IMR-90 (cell line): ENCODE results near the gene MRPS18A. TPM values are rescaled to one million over a fixed set of nuclear protein-coding genes. Genes with fewer than 3 reads are reported as not detected.

ENCODE experiments used
- ATAC-seq: fragments of 200-7000 bp; cut with Tn5 transposase; 2 replicates; pipeline ENCODE4 v1.9.1; 2020; ENCODE audit warnings: low read depth, mild to moderate bottlenecking, moderate library complexity
- BruUV-seq: library from RNA; stranded (reverse); fragments of 400-500 nt; replicated peaks from 2 replicates; lab custom pipeline; 2021; lab: Mats Ljungman, UMichigan
- CTCF ChIA-PET: fragments of 300-600 bp; formaldehyde crosslinking; extraction: SDS; loops from one replicate; lab custom pipeline; 2021; ENCODE audit warnings: antibody characterized with exemption; lab: Yijun Ruan, JAX
- POLR2A ChIA-PET: fragments of 300-600 bp; sonication (Branson Sonifier 250); formaldehyde crosslinking; loops from one replicate; lab custom pipeline; 2022; ENCODE audit warnings: antibody characterized with exemption; ENCODE audit not compliant: unreplicated experiment; lab: Charles Lee
- DNase-seq: peaks from one replicate; pipeline ENCODE4 v3.0.0; 2013
- H2AFZ ChIP-seq: replicated peaks from 2 replicates; pipeline ENCODE3; 2013; ENCODE audit warnings: low read length, mild to moderate bottlenecking; ENCODE audit not compliant: poor library complexity
- H2AK5ac ChIP-seq: 2 replicates; pipeline ENCODE4 v1.6.1; 2013; ENCODE audit warnings: low read depth, low read length, inconsistent platforms
- H2AK9ac ChIP-seq: replicated peaks from 2 replicates; pipeline ENCODE3; 2013; ENCODE audit warnings: mild to moderate bottlenecking, low read depth, low read length, moderate library complexity; ENCODE audit not compliant: poor library complexity
- H2BK120ac ChIP-seq: 2 replicates; pipeline ENCODE4 v1.6.1; 2013; ENCODE audit warnings: low read depth, low read length, inconsistent platforms
- H2BK15ac ChIP-seq: 3 replicates; pipeline ENCODE4 v1.6.1; 2013; ENCODE audit warnings: low read depth, low read length, inconsistent platforms
- H2BK20ac ChIP-seq: 2 replicates; pipeline ENCODE4 v1.6.1; 2013; ENCODE audit warnings: low read depth, mild to moderate bottlenecking, inconsistent platforms, low read length, moderate library complexity
- H2BK5ac ChIP-seq: 2 replicates; pipeline ENCODE4 v1.6.1; 2013; ENCODE audit warnings: mild to moderate bottlenecking, low read depth, low read length, inconsistent platforms; ENCODE audit not compliant: poor library complexity, severe bottlenecking
- H3K14ac ChIP-seq: replicated peaks from 2 replicates; pipeline ENCODE4 v1.6.1; 2013; ENCODE audit warnings: low read depth, low read length, inconsistent platforms
- H3K18ac ChIP-seq: 2 replicates; pipeline ENCODE4 v1.6.1; 2013; ENCODE audit warnings: low read depth, low read length, control low read depth
- H3K23ac ChIP-seq: 2 replicates; pipeline ENCODE4 v1.6.1; 2013; ENCODE audit warnings: low read depth, low read length, inconsistent platforms
- H3K27ac ChIP-seq: 2 replicates; pipeline ENCODE4 v1.5.1; 2013; ENCODE audit warnings: mild to moderate bottlenecking, control low read depth, low read length; ENCODE audit not compliant: insufficient read depth
- H3K27me3 ChIP-seq: 2 replicates; pipeline ENCODE4 v1.6.1; 2013; ENCODE audit warnings: low read length; ENCODE audit not compliant: control insufficient read depth, insufficient read depth
- H3K36me3 ChIP-seq: 2 replicates; pipeline ENCODE4 v1.6.1; 2013; ENCODE audit warnings: low read length, mixed read lengths; ENCODE audit not compliant: control insufficient read depth, insufficient read depth
- H3K4ac ChIP-seq: 2 replicates; pipeline ENCODE4 v1.6.1; 2013; ENCODE audit warnings: low read depth, low read length, inconsistent platforms
- H3K4me1 ChIP-seq: 2 replicates; pipeline ENCODE4 v1.6.1; 2013; ENCODE audit warnings: low read length, mixed read lengths; ENCODE audit not compliant: control insufficient read depth, insufficient read depth
- H3K4me2 ChIP-seq: 2 replicates; pipeline ENCODE4 v1.6.1; 2013; ENCODE audit warnings: low read depth, mild to moderate bottlenecking, control low read depth, low read length, moderate library complexity
- H3K4me3 ChIP-seq: 2 replicates; pipeline ENCODE4 v1.5.1; 2013; ENCODE audit warnings: low read depth, mild to moderate bottlenecking, control low read depth, low read length, moderate library complexity; ENCODE audit not compliant: insufficient read depth
- H3K56ac ChIP-seq: 2 replicates; pipeline ENCODE4 v1.6.1; 2013; ENCODE audit warnings: low read length, inconsistent platforms; ENCODE audit not compliant: insufficient read depth; ENCODE audit errors: extremely low read depth
- H3K79me1 ChIP-seq, 2 experiments: 2 replicates each; pipeline ENCODE4 v1.6.1; 2013; ENCODE audit warnings: low read length in 2 of 2, inconsistent platforms in 1 of 2, low read depth in 1 of 2
- H3K9ac ChIP-seq: 2 replicates; pipeline ENCODE4 v1.6.1; 2013; ENCODE audit warnings: low read depth, low read length, control low read depth
- H3K9me1 ChIP-seq: 2 replicates; pipeline ENCODE4 v1.6.1; 2013; ENCODE audit warnings: low read length, inconsistent platforms; ENCODE audit not compliant: insufficient read depth
- H3K9me3 ChIP-seq: 2 replicates; pipeline ENCODE4 v1.6.1; 2013; ENCODE audit warnings: low read length; ENCODE audit not compliant: control insufficient read depth, insufficient read depth
- H4K20me1 ChIP-seq: 2 replicates; pipeline ENCODE4 v1.6.1; 2013; ENCODE audit warnings: low read length, inconsistent platforms; ENCODE audit not compliant: insufficient read depth
- H4K5ac ChIP-seq: 2 replicates; pipeline ENCODE4 v1.6.1; 2013; ENCODE audit warnings: mild to moderate bottlenecking, low read depth, low read length, control low read depth
- H4K8ac ChIP-seq, 2 experiments: 2 replicates each; pipeline ENCODE4 v1.6.1; 2013; ENCODE audit warnings: low read depth in 2 of 2, low read length in 2 of 2, control low read depth in 1 of 2, inconsistent platforms in 1 of 2
- H4K91ac ChIP-seq: 2 replicates; pipeline ENCODE4 v1.6.1; 2013; ENCODE audit warnings: low read depth, low read length, inconsistent platforms; ENCODE audit not compliant: insufficient read depth
- BHLHE40 ChIP-seq: fragments of 150-350 bp; IDR thresholded peaks from 2 replicates; pipeline ENCODE4 v1.6.1; 2016; ENCODE audit warnings: mild to moderate bottlenecking, low read depth, low read length
- CEBPB ChIP-seq: IDR thresholded peaks from 2 replicates; pipeline ENCODE4 v1.6.1; 2012; ENCODE audit warnings: low read depth, low read length, improper control_type of control experiment
- CHD1 ChIP-seq: IDR thresholded peaks from 2 replicates; pipeline ENCODE4 v1.6.1; 2012; ENCODE audit warnings: low read depth, low read length, improper control_type of control experiment
- MAZ ChIP-seq: IDR thresholded peaks from 2 replicates; pipeline ENCODE4 v1.6.1; 2012; ENCODE audit warnings: low read depth, mild to moderate bottlenecking, low read length, improper control_type of control experiment, moderate library complexity, borderline replicate concordance
- MXI1 ChIP-seq: IDR thresholded peaks from 2 replicates; pipeline ENCODE4 v1.6.1; 2012; ENCODE audit warnings: low read depth, mild to moderate bottlenecking, low read length, moderate library complexity, borderline replicate concordance
- NFE2L2 ChIP-seq: fragments of 150-350 bp; IDR thresholded peaks from 2 replicates; pipeline ENCODE4 v1.6.1; 2016; ENCODE audit warnings: low read depth, mild to moderate bottlenecking, low read length
- POLR2A ChIP-seq: IDR thresholded peaks from 2 replicates; pipeline ENCODE4 v1.6.1; 2012; ENCODE audit warnings: mild to moderate bottlenecking, low read depth, low read length
- RCOR1 ChIP-seq: IDR thresholded peaks from 2 replicates; pipeline ENCODE4 v1.6.1; 2012; ENCODE audit warnings: mild to moderate bottlenecking, low read length, improper control_type of control experiment; ENCODE audit not compliant: insufficient replicate concordance
- RFX5 ChIP-seq: IDR thresholded peaks from 2 replicates; pipeline ENCODE4 v1.8.0; 2012; ENCODE audit warnings: low read depth, mild to moderate bottlenecking, low read length, moderate library complexity
- SMC3 ChIP-seq: fragments of 150-350 bp; IDR thresholded peaks from 2 replicates; pipeline ENCODE4 v1.6.1; 2016; ENCODE audit warnings: low read depth, mild to moderate bottlenecking, antibody characterized with exemption, low read length, moderate library complexity
- WGBS, 2 experiments: methylation state at CpG; one replicate each; pipeline versions ENCODE4 v1.1.5 to v1.1.7; 2013; ENCODE audit warnings: missing lambda C conversion rate in 2 of 2; ENCODE audit not compliant: insufficient read length in 1 of 2; ENCODE audit errors: extremely low coverage in 2 of 2; 5-methylcytosine and 5-hydroxymethylcytosine counted together
- dilution Hi-C: fragments of 300-500 bp; cut with HindIII; formaldehyde crosslinking; loops from one replicate; pipeline ENCODE4 v1.14.3; 2018; ENCODE audit warnings: low sequenced_read_pairs; ENCODE audit not compliant: unreplicated experiment
- in situ Hi-C: fragments of 300-500 bp; cut with MboI; formaldehyde crosslinking; loops from 3 replicates; pipeline ENCODE4 v1.14.3; 2019; ENCODE audit warnings: low sequenced_read_pairs, inconsistent platforms, mixed read lengths
- intact Hi-C: fragments of 100-400 bp; cut with micrococcal nuclease; formaldehyde crosslinking; loops from 2 replicates; pipeline ENCODE4 v1.10.0; 2022
- polyA plus RNA-seq, 3 experiments: library from polyadenylated mRNA; depleted of rRNA; stranded (reverse); fragments of >200 nt; gene quantifications; 2 replicates each; pipeline ENCODE4 v1.2.3, GENCODE V29; 2012; ENCODE audit warnings: low replicate concordance in 1 of 3
- total RNA-seq: library from RNA; depleted of rRNA; stranded (reverse); fragments of >200 nt; gene quantifications from 2 replicates; pipeline ENCODE4 v1.2.3, GENCODE V29; 2012
- TF ChIP-seq, protein P1 (sequence below): conservative IDR thresholded peaks from 2 replicates; pipeline ENCODE4 v1.5.1; 2012; ENCODE audit warnings: mild to moderate bottlenecking, low read depth, low read length, improper control_type of control experiment

Gene MRPS18A
- total and polyA plus RNA-seq, 2 of the 4 experiments (the other 2 are of a cell fraction), result 47.0 to 56.6 TPM

DNA sequence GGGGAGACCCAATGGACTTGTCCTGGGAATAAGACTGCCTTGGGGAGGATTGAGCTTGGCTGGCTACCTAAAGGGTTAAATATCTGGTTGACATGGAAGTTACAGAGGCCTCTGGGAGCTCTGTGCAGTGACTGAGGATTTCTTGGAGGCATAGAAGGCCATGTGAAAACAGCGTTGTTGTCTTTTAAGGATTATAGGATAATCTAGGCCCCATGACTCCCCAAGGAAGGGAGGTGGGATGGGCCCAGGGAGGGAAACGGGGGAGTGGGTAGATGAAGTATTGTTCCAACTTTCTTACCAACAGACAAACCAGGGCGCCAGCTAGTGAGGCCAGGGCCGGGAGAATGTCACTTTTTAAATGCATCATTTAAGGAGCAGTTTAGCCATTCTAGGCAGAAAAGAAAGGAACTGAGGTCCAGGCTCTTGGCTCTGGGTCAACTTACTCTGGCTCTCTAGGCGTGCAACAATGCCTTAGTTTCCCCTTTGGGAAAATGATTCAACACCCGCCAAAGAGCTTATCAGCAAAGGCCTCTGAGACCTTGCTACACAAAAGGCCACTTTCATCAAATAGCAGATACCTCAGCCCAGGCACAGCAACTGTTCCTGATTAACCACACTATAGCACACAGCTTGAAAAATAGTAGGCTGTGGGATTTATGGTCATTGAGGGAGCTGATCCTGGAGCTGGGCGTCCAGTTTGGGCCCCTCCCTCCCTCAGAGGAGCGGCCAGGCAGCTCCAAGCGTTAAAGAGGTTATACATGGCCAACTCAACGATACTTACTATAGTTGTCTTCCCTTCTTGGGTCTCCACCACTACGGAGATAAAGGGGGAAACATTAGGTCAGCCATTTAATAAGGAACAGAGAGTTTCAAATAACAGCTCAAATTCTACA is 7.0 kb downstream of the MRPS18A start (continued):
- TF ChIP-seq SMC3, result no peak

DNA sequence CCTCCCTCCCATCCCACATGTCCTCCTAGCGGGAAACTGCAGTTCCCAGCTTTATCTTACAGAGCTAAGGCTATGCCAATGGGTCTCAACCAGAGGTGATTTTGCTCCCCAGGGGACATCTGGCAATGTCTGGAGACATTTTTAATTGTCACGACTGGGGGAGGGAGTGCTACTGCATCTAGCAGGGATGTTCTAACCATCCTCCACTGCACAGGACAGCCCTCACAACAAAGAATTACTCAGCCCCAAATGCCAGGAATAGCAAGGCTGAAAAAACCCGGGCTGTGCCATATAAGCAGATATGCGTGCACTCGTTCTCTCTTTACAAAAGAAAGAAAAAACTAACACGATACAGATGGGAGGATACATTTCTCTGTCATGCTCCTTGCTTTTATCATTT is 8.5 kb downstream of the MRPS18A start:
- DNase-seq (no peak), ATAC-seq (no peak)
- no peak overlapping the region for H2AK5ac ChIP-seq
- no peak overlapping the region for H2BK120ac ChIP-seq
- no peak overlapping the region for H2BK15ac ChIP-seq
- no peak overlapping the region for H3K9ac ChIP-seq
- POLR2A ChIA-PET, result no interaction called here
- no peak overlapping the region for H3K27ac ChIP-seq
- no peak overlapping the region for H3K4ac ChIP-seq
- no peak overlapping the region for H4K91ac ChIP-seq
- CTCF ChIA-PET, result no interaction called here
- H3K23ac ChIP-seq, result no peak overlapping the region
- no peak overlapping the region for H4K5ac ChIP-seq
- no peak overlapping the region for H3K14ac ChIP-seq
- H3K9me1 ChIP-seq, result peaks cover 7% of the 10 kb centered on the region; the same call in 1 of the 2 replicates
- no peak overlapping the region for H3K18ac ChIP-seq
- intact Hi-C loops, result no loop called here
- H4K20me1 ChIP-seq, result peaks cover 21% of the 10 kb centered on the region
- H3K79me1 ChIP-seq, result peaks cover 41 to 50% of the 10 kb centered on the region in 2 experiments
- H3K36me3 ChIP-seq, result peaks cover 62% of the 10 kb centered on the region
- no peak overlapping the region for H3K56ac ChIP-seq
- WGBS, 2 experiments, result 100% methylated on average over 3 of the region's 6 CpGs; no CpG with 5 or more reads in 1 of the 2 experiments
- in situ Hi-C loops, result no loop called here
- dilution Hi-C loops, result no loop called here
- H2AK9ac ChIP-seq, result no peak overlapping the region
- no peak overlapping the region for H3K4me2 ChIP-seq
- TF ChIP-seq, protein P1, sequence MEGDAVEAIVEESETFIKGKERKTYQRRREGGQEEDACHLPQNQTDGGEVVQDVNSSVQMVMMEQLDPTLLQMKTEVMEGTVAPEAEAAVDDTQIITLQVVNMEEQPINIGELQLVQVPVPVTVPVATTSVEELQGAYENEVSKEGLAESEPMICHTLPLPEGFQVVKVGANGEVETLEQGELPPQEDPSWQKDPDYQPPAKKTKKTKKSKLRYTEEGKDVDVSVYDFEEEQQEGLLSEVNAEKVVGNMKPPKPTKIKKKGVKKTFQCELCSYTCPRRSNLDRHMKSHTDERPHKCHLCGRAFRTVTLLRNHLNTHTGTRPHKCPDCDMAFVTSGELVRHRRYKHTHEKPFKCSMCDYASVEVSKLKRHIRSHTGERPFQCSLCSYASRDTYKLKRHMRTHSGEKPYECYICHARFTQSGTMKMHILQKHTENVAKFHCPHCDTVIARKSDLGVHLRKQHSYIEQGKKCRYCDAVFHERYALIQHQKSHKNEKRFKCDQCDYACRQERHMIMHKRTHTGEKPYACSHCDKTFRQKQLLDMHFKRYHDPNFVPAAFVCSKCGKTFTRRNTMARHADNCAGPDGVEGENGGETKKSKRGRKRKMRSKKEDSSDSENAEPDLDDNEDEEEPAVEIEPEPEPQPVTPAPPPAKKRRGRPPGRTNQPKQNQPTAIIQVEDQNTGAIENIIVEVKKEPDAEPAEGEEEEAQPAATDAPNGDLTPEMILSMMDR, result no peak
- TF ChIP-seq POLR2A (no peak), MAZ (no peak), CEBPB (no peak), CHD1 (no peak), RFX5 (no peak), SMC3 (no peak), RCOR1 (no peak), BHLHE40 (no peak), NFE2L2 (no peak), MXI1 (no peak)
- H3K27me3 ChIP-seq, result no peaks in the 10 kb centered on the region
- H3K4me1 ChIP-seq, result no peaks in the 10 kb centered on the region; the same call in 1 of the 2 replicates
- H4K8ac ChIP-seq, result no peak overlapping the region
- no peaks in the 10 kb centered on the region for H3K9me3 ChIP-seq
- no TSS peak for BruUV-seq
- no peak overlapping the region for H2BK5ac ChIP-seq
- H2BK20ac ChIP-seq, result no peak overlapping the region
- H3K4me3 ChIP-seq, result no peak overlapping the region
- H2AFZ ChIP-seq, result no peak overlapping the region
